ENCODE results near the gene AP2A1.

Gene AP2A1

GRCh38 chr19:49840736-49841249 lies 74.0 kb downstream of the AP2A1 start:
- DNase-seq: no peak

GRCh38 chr19:49843265-49843664 lies 76.5 kb downstream of the AP2A1 start:
- DNase-seq: no peak

- DNase-seq: no peak
Measured at GRCh38 chr19:49844138-49845095, 77.6 kb downstream of the AP2A1 start.

GRCh38 chr19:49845414-49845813 lies 78.6 kb downstream of the AP2A1 start:
- DNase-seq: no peak

GRCh38 chr19:49846408-49846807 lies 79.6 kb downstream of the AP2A1 start:
- DNase-seq: no peak

GRCh38 chr19:49847731-49848696 lies 81.2 kb downstream of the AP2A1 start:
- DNase-seq: no peak

- DNase-seq: no peak
Measured at GRCh38 chr19:49848938-49849337, 82.1 kb downstream of the AP2A1 start.

GRCh38 chr19:49849433-49850220 lies 82.8 kb downstream of the AP2A1 start:
- DNase-seq: no peak

- no peak for DNase-seq
Measured at GRCh38 chr19:49850221-49850486, 83.4 kb downstream of the AP2A1 start.

- DNase-seq: peak; percentile 81
Measured at GRCh38 chr19:49850487-49851342, 83.9 kb downstream of the AP2A1 start, which contains the start of gene PTOV1. Gene PTOV1 (plus strand): TSS chr19:49851159.

GRCh38 chr19:49851456-49852259 lies 84.9 kb downstream of the AP2A1 start:
- DNase-seq: no peak

- DNase-seq: no peak
Measured at GRCh38 chr19:49852631-49853126, 85.9 kb downstream of the AP2A1 start.

- no peak for DNase-seq
Measured at GRCh38 chr19:49853852-49854377, 87.1 kb downstream of the AP2A1 start.

- no peak for DNase-seq
Measured at GRCh38 chr19:49854378-49855263, 87.8 kb downstream of the AP2A1 start.

GRCh38 chr19:49855277-49855675 lies 88.5 kb downstream of the AP2A1 start:
- no peak for DNase-seq

- no peak for DNase-seq
Measured at GRCh38 chr19:49855676-49856573, 89.1 kb downstream of the AP2A1 start.

GRCh38 chr19:49856574-49857021 lies 89.8 kb downstream of the AP2A1 start:
- no peak for DNase-seq

All from activated T-cell treated with anti-CD3 and anti-CD28 coated beads for 4 hours (primary cell).